K562 (cell line): Measurements from ENCODE around the gene HOXB1. TPM values are rescaled to one million over a fixed set of nuclear protein-coding genes. Genes with fewer than 3 reads are reported as not detected.

Source experiments
- BRCA1 ChIP-seq, 2 experiments: fragments of 450-650 bp in 1 of 2; sonication (generic) in 1 of 2; formaldehyde crosslinking in 1 of 2; IDR thresholded peaks; 2 replicates each; pipeline versions ENCODE4 v1.5.0 to v1.6.1; 2017 to 2020; ENCODE audit warnings: mild to moderate bottlenecking in 1 of 2, missing genetic modification reagents in 1 of 2
- HMBOX1 ChIP-seq: sonication (generic); IDR thresholded peaks from 2 replicates; pipeline ENCODE4 v1.6.1; 2016
- PRDM10 ChIP-seq: fragments of 450-650 bp; IDR thresholded peaks from 2 replicates; pipeline ENCODE4 v1.6.1; 2018; ENCODE audit not compliant: partially characterized antibody
- SAFB ChIP-seq: fragments of 200-400 bp; formaldehyde crosslinking; IDR thresholded peaks from 2 replicates; pipeline ENCODE4 v1.6.1; 2017; ENCODE audit warnings: low read depth, low read length, borderline replicate concordance
- TFAP4 ChIP-seq: sonication (generic); formaldehyde crosslinking; IDR thresholded peaks from 2 replicates; pipeline ENCODE4 v1.8.0; 2022; ENCODE audit warnings: missing genetic modification reagents, mild to moderate bottlenecking, moderate library complexity, borderline replicate concordance
- UBTF ChIP-seq, 2 experiments: IDR thresholded peaks; 2 replicates each; pipeline ENCODE4 v1.6.1; 2012; ENCODE audit warnings: improper control_type of control experiment in 2 of 2, low read depth in 2 of 2, low read length in 2 of 2, borderline replicate concordance in 1 of 2
- YY1 ChIP-seq, 3 experiments: IDR thresholded peaks; 2 replicates each; pipeline ENCODE4 v1.6.1; 2011; ENCODE audit warnings: low read length in 2 of 3, mild to moderate bottlenecking in 2 of 3, moderate library complexity in 2 of 3, borderline replicate concordance in 1 of 3, control low read depth in 1 of 3, low read depth in 1 of 3; ENCODE audit not compliant: insufficient read depth in 3 of 3, insufficient replicate concordance in 2 of 3, control insufficient read depth in 1 of 3, insufficient read length in 1 of 3; ENCODE audit errors: extremely low read depth in 1 of 3
- ZBTB2 ChIP-seq: fragments of 450-650 bp; IDR thresholded peaks from 2 replicates; pipeline ENCODE4 v1.6.1; 2016; ENCODE audit warnings: antibody characterized with exemption
- ZEB2 ChIP-seq: fragments of 450-650 bp; IDR thresholded peaks from 2 replicates; pipeline ENCODE4 v1.6.1; 2016
- ZFP1 ChIP-seq: fragments of 450-650 bp; formaldehyde crosslinking; IDR thresholded peaks from 2 replicates; pipeline ENCODE4 v1.4.0; 2020; ENCODE audit warnings: mild to moderate bottlenecking, mixed read lengths
- ZNF124 ChIP-seq: sonication (generic); formaldehyde crosslinking; IDR thresholded peaks from 2 replicates; pipeline ENCODE4 v1.8.1; 2022; ENCODE audit warnings: missing genetic modification reagents
- ZNF239 ChIP-seq: fragments of 250-450 bp; sonication (Bioruptor Pico); IDR thresholded peaks from 2 replicates; pipeline ENCODE4 v1.4.0; 2020; ENCODE audit warnings: mild to moderate bottlenecking
- ZNF282 ChIP-seq: sonication (generic); formaldehyde crosslinking; IDR thresholded peaks from 2 replicates; pipeline ENCODE4 v1.8.1; 2023; ENCODE audit warnings: missing genetic modification reagents
- ZNF696 ChIP-seq: fragments of 250-450 bp; sonication (Bioruptor Pico); conservative IDR thresholded peaks from 2 replicates; pipeline ENCODE4 v1.4.0; 2020; ENCODE audit warnings: mild to moderate bottlenecking, moderate library complexity
- ZNF717 ChIP-seq: fragments of 250-450 bp; sonication (Bioruptor Pico); IDR thresholded peaks from 2 replicates; pipeline ENCODE4 v1.5.0; 2021
- polyA plus RNA-seq, 8 experiments: library from polyadenylated mRNA; depleted of rRNA in 4 of 8; stranded (reverse) in 5 of 8; unstranded in 3 of 8; fragments of >200 nt; fragmentation: Nextera tagmentation in 2 of 8; fragmentation: Illumina TruSeq in 1 of 8; extraction: Ambion mirVana in 2 of 8; extraction: Trizol in 1 of 8; gene quantifications; 2 replicates each; pipeline versions ENCODE4 v1.2.1 to v1.2.3, GENCODE V29; 2011 to 2014; ENCODE audit warnings: inconsistent platforms in 1 of 8, missing spikeins in 1 of 8
- total RNA-seq, 7 experiments: library from RNA; depleted of rRNA in 6 of 7; stranded (reverse); fragments of >200 nt in 6 of 7; fragmentation: Illumina TruSeq in 2 of 7; extraction: Trizol in 2 of 7; gene quantifications; 2 replicates each; pipeline versions ENCODE4 v1.2.1 to v1.2.3, GENCODE V29; 2011 to 2021; ENCODE audit warnings: low replicate concordance in 1 of 7

HOXB1 gene
- total and polyA plus RNA-seq, 9 of the 15 experiments (the other 6 are each of a cell fraction or from before 2014, with no cell fraction given), result 0.04 TPM; not detected in 8

- TF ChIP-seq PRDM10 (peak; percentile 52), ZFP1 (CRISPR knock-in tag) (no peak), HMBOX1 (peak; percentile 41; the same call in 1 of the 2 replicates), ZBTB2 (peak; percentile 51; the same call in 1 of the 2 replicates), SAFB (no peak), BRCA1 (IDR thresholded peaks at IDR 0.05) (no peak), BRCA1 (CRISPR knock-in tag; IDR thresholded peaks at IDR 0.05) (no peak), ZNF696 (no peak), UBTF (IDR thresholded peaks at IDR 0.05; ENCODE audit: borderline replicate concordance in 1 of 2, low read depth in 2 of 2, low read length in 2 of 2) (peak in 1 of 2 experiments; percentile 47; a peak in 1 of 4 replicates), ZNF239 (CRISPR knock-in tag) (no peak), TFAP4 (peak; percentile 27; the same call in 1 of the 2 replicates), YY1 (IDR thresholded peaks at IDR 0.05; ENCODE audit: borderline replicate concordance in 1 of 3, control insufficient read depth in 1 of 3, extremely low read depth in 1 of 3, insufficient read depth in 3 of 3, insufficient read length in 1 of 3, insufficient replicate concordance in 2 of 3, low read depth in 1 of 3, low read length in 2 of 3) (peak in 2 of 3 experiments; percentile 46 to 74), ZNF717 (no peak), ZNF124 (CRISPR knock-in tag) (no peak), ZEB2 (no peak), ZNF282 (CRISPR knock-in tag) (no peak)
Measured at GRCh38 chr17:48522031-48522653, 8.7 kb downstream of the HOXB1 start (continued).
